HG03064 (cell line): ENCODE results near the gene MAOB.

ENCODE experiments used
- ATAC-seq: cut with Tn5 transposase; IDR thresholded peaks from one replicate; pipeline ENCODE4 v1.9.1; 2021; ENCODE audit warnings: low read depth; ENCODE audit not compliant: unreplicated experiment

Gene MAOB

DNA sequence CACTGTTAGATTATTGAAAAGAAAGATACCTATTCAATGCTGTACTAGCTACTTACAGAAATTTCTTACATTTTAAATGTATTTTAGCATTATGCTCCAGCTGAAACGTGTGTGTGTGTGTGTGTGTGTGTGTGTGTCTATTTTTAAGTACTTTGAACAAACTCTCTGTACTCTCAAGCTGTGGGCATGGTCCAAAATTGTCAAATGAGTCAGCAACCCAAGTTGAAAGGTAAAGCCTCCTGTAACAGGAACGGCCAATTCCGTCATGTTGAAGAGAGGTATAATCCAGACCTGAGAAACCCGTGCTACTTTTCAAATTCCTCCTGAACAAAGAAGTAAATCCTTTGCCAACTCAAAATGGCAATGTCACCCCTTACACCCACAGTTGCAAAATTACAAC is 20.5 kb downstream of the MAOB start:
- no peak for ATAC-seq

GRCh38 chrX:43860646-43861370 is 21.4 kb downstream of the MAOB start:
- ATAC-seq = no peak

GRCh38 chrX:43853225-43853828 is 28.9 kb downstream of the MAOB start:
- no peak for ATAC-seq

GRCh38 chrX:43850629-43851028 is 31.6 kb downstream of the MAOB start:
- no peak for ATAC-seq

GRCh38 chrX:43849173-43849572 is 33.1 kb downstream of the MAOB start:
- ATAC-seq = no peak

GRCh38 chrX:43847352-43847751 is 34.9 kb downstream of the MAOB start:
- no peak for ATAC-seq

DNA sequence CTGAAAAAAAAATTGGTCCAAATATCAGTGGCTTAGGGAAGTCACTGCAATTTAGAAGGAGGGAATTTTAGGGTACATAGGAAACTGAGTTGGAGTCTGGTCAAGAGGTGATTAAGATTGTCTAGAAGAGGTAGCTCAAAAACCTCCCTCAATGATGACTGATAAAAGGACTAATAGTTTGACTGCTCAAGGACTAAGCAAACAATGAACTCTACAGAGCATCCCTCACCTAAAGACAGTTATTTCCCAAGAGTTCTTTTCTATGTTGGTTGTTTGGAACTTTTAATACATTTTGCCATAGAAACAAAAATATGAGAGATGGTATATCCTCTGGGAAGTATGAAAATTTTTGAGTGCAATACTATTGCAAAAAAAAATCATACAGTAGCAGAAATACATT is 35.7 kb downstream of the MAOB start:
- ATAC-seq = no peak

DNA sequence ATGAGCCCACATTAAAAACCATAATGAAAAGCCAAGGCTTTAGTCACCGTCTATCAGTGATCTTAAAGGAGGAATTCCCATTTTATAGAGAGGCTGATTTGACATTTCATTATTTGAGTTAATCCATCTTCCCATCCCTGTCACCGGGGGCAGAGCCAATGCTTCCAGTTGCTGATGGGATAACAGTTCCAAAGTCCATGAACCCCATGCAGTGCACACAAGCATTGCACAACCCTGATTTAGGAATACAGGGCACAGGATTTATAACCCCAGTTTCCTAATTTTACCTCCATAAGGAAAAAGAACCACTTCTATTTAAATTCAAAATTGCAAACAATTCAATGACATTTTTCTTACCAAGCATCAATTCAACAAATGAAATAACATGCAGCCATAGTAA is 36.5 kb downstream of the MAOB start:
- no peak for ATAC-seq

DNA sequence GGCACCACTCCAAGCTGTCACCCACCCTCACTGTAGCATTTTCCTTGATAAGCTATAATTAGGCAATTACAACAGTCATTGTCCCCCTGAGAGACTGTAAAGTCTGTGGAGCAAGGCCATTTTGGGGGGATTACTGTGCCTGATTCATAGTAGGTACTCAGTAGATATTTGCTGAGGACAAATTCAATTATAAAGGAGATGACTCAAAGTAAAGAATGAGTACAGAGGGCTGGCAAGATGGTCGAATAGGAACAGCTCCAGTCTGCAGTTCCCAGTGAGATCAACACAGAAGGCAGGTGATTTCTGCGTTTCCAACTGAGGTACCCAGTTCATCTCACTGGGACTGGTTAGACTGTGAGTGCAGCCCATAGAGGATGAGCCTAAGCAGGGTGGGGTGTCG is 42.0 kb downstream of the MAOB start:
- ATAC-seq = no peak

DNA sequence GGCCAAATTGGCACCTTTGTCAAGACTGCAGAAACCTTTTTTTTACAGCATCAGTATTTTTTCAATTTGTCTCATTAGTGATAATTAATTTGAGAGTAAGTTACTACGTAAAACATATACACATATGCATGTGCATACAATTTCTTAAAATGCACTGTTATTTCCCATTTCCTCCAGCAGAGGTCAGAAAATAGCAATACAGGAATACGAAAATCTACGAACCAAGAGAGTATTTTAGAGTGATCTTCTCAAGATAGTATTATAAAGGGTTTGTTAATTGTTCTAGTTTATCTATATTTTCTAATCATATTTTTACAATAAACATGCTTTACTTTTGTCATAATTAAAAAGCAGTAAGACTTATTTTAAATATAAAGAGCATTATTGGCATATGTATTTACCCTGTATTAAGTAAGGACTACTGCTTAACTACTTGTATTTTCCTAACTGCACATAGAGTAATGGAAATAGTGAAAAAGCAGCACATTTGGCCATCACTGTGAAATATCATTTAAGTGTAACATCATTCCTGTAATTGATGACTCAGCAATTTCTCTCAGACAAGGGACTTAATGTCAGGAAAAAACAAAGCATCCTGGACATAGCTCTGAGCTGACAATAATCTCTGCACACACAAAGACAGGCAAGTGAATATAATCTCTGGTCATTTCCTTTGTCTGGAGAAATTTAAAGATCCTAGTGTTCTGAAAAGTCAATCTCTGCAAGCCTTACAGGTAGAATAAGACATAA is 45.6 kb downstream of the MAOB start:
- ATAC-seq = no peak

DNA sequence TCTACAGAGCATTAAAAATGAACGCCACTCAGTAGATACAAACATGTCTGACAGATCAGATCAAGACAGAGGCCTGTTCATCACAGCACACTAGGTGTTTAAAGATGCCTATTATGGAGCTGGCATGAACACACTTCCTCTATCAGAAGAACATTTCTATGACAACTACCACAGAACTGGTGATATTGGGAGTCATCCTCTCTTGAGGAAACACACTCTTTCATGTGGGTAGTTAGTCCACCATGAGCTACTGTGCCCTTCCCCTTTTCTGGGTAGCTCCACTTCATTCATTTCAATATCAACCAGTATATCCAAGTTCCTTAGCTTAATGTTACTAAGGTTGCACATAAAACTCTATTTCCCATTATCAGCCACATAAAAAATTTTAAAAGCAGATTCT is 46.7 kb downstream of the MAOB start:
- no peak for ATAC-seq

- no peak for ATAC-seq
Measured at GRCh38 chrX:43827791-43828190, 54.5 kb downstream of the MAOB start.

DNA sequence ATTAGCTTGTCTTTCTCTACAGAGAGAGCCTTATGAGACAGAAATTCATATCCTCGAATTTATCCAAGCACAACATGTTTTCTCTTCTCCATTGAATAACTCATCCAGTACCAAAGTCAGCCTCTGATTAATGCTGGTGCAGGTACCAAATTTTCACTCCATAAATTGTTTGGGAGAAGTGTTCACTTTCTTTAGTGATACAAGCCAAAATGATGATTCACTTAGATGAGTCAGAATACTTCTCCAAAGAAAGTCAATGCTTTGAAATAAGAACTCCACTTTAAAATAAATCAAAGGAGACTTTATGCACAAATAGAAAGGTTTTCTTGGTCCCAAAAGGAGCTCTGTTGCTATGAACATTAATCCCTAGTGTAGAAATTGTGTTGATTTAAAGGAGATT is 60.2 kb downstream of the MAOB start:
- no peak for ATAC-seq

- ATAC-seq = no peak
Measured at GRCh38 chrX:43817444-43817843, 64.8 kb downstream of the MAOB start.

GRCh38 chrX:43815209-43815608 is 67.0 kb downstream of the MAOB start:
- ATAC-seq = no peak

GRCh38 chrX:43813898-43814297 is 68.4 kb downstream of the MAOB start:
- no peak for ATAC-seq

GRCh38 chrX:43813319-43813718 is 68.9 kb downstream of the MAOB start:
- no peak for ATAC-seq

GRCh38 chrX:43809463-43809862 is 72.8 kb downstream of the MAOB start:
- no peak for ATAC-seq

DNA sequence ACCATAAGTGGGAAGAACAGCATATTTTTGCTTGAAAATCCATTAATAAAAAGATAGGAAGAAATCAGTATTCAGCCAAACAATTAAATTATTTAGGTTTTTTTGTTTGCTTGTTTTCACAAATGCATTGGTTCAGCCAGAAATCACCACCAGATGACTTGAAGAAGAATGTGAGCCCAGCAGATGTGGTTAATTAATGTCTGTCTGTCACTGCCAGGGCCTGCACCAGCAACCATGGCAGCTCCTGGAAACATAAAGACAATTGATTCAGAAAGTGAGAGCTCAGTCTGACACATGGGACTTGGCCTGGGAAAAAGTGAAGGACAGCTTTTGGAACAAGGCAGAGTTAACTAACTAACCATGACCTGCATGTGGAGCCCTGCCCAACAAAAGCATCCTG is 74.0 kb downstream of the MAOB start:
- no peak for ATAC-seq

DNA sequence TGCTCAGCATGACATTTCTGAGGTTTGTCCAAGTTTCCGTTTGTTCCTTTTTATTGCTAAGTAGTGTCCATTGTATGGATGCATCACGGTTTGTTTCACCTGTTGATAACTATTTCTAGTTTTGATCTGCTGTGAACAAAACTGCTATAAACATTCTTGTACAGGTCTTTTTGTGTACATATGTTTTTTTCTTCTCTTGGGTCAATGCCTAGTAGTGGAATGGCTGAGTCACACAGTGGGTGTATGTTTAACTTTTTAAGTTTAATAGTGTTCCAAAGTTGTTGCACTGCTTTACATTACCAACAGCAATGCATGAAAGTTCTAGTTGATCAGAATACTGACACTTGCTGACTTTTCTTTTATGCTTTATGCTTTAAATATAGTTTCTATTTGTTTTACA is 76.7 kb downstream of the MAOB start:
- no peak for ATAC-seq

GRCh38 chrX:43804021-43804420 is 78.2 kb downstream of the MAOB start:
- ATAC-seq = no peak
